Measurements from ENCODE around the gene ZFC3H1. TPM values are rescaled to one million over a fixed set of nuclear protein-coding genes. Genes with fewer than 3 reads are reported as not detected.
"Not testable (repeated sequence)": the region's sequence is repeated elsewhere in the genome, so short reads cannot be mapped to it uniquely, and the experiment has no call there.

ZFC3H1 gene, protein sequence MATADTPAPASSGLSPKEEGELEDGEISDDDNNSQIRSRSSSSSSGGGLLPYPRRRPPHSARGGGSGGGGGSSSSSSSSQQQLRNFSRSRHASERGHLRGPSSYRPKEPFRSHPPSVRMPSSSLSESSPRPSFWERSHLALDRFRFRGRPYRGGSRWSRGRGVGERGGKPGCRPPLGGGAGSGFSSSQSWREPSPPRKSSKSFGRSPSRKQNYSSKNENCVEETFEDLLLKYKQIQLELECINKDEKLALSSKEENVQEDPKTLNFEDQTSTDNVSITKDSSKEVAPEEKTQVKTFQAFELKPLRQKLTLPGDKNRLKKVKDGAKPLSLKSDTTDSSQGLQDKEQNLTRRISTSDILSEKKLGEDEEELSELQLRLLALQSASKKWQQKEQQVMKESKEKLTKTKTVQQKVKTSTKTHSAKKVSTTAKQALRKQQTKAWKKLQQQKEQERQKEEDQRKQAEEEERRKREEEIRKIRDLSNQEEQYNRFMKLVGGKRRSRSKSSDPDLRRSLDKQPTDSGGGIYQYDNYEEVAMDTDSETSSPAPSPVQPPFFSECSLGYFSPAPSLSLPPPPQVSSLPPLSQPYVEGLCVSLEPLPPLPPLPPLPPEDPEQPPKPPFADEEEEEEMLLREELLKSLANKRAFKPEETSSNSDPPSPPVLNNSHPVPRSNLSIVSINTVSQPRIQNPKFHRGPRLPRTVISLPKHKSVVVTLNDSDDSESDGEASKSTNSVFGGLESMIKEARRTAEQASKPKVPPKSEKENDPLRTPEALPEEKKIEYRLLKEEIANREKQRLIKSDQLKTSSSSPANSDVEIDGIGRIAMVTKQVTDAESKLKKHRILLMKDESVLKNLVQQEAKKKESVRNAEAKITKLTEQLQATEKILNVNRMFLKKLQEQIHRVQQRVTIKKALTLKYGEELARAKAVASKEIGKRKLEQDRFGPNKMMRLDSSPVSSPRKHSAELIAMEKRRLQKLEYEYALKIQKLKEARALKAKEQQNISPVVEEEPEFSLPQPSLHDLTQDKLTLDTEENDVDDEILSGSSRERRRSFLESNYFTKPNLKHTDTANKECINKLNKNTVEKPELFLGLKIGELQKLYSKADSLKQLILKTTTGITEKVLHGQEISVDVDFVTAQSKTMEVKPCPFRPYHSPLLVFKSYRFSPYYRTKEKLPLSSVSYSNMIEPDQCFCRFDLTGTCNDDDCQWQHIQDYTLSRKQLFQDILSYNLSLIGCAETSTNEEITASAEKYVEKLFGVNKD (N-terminal part only)
- 29.7 TPM for polyA plus RNA-seq (2013, experiment 1 of 2; ENCODE audit: insufficient read length)
- polyA plus RNA-seq (2013, experiment 2 of 2; ENCODE audit: insufficient read length), result 32.7 TPM

DNA sequence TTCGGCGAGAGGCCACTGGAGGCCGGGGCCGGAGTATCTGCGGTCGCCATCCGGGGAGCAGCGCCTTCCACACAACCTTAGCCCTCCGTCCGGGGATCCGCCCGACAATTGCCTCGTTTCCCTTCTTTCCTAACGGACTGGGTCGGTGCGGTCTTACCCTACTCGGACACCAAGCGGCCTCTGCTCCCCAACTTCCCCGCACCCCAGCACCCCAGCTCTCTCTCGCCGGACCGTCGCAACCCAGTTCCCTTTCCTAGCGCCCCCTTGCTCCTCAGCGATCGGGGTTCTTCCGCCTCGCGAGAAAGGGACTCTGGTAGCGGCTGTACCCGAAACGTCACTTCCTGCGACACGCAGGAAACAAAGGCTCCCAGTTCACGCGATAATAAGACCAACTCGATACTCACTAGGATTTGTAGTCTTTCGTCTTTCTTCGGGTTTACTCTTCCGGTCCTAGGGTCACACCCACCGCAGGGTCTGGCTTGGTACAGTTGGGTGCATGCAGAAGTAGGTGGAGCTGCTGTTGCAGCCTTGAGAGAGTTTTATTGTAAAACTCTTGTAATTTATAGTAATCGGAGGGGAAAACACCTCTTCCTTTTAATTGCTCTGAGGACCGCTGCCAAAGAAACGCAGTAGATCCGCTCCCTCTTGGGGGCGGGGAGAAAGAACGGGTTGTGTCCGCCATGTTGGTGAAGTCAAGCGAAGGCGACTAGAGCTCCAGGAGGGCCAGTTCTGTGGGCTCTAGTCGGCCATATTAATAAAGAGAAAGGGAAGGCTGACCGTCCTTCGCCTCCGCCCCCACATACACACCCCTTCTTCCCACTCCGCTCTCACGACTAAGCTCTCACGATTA, at the start of gene ZFC3H1, which contains the start of gene THAP2:
Gene ZFC3H1 (minus strand): TSS at position 288 of the 850 bp plus-strand sequence. CDS start 238 bp downstream, at position 50.
Gene THAP2 (plus strand): TSS at position 741 of the 850 bp plus-strand sequence. CDS start 209 bp downstream, outside the sequence.
- peak; percentile 100 for DNase-seq

DNA sequence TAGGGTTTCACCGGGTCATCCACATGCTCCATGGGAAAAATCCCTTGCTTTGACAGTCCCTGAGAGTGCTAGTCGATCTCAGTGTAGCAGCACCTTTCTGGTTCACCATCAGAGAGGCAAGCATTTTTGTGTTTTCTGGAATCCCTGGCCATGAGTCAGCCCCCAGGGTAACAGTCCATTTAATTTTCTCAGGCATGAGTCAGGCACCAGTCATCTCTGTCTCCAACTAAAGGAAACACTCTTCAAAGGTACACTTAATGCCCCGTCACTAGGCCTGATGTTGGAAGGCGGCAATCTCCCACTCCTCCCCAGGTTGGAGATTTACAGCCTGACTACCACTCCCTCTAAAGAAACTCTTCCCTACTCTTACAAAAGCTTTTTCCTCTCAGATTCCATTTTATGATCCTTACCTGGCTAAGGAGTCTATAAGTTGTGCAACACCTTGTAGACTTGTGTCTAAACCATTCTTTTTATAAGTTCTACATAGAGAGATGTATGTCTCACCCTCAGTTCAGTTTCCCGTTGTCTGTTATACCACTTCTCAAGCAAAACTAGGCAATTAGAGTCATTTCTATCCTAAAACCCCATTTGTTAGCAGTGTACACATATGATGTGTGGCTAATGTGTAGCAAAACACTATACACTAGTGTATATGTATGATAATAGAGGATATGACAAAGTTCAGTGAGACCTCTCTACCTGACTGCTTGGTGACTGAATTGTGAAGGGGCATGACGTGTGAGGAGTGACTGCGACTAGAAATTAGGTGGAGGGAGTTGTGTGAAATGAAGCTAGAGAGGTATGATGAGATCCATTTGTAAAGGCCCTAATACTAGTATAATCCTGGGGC, 46.9 kb upstream of the ZFC3H1 start:
- peak; percentile 88 for DNase-seq

DNA sequence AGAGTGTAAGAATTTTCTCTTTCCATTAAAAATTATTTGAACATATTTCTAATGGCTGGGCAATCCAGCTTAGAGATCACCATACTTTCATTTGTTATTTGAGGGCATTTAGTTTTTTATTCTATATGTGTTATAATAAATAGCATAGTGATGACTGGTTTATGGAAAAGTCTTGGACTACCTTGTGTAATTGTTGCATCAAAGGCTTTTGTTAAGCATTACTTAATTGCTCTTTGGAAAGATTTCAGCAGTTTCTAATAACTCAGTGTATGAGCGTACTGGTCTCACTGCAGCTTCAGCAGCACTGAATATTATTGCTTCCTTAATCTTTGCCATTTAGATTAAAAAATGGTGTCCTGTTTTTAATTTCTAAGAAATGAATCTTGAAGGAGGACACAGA, 45.0 kb upstream of the ZFC3H1 start:
- DNase-seq, result peak; percentile 40

DNA sequence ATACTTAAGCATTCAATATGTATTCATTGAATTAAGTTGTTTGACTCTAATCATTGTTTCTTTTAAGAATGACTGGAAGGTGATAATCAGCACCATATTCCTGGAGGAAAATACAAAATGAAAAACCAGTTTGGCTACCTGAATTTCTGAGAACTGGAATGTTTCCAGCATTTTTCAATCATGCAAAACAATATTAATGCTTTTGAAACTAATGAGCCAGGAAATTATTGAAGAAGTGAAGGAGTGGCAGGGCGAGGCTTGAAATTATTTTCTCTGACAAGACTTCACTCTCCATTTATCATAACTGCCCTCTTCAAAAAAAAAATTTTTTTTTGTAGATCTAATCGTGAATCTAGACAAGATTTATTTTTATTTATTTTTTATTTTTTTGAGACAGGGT, 41.3 kb upstream of the ZFC3H1 start:
- DNase-seq, result no peak

DNA sequence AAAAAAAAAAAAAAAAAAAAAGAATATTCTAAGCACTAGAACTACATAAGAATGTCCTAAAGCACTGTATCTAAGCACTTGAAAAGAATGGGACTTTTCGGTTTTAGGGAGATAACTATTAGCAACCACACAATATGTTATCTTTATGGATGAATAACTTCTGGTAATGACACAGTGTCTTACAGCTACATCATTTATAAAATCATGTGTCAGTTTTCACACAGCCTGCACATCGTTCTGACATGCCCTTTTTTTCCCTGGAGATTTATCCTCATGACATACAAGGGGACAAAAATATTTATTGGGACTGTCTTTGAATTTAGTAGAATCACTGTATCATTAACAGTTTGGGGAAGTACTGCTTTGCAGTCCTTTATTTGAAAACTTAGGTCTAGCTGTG, 39.6 kb upstream of the ZFC3H1 start:
- no peak for DNase-seq

DNA sequence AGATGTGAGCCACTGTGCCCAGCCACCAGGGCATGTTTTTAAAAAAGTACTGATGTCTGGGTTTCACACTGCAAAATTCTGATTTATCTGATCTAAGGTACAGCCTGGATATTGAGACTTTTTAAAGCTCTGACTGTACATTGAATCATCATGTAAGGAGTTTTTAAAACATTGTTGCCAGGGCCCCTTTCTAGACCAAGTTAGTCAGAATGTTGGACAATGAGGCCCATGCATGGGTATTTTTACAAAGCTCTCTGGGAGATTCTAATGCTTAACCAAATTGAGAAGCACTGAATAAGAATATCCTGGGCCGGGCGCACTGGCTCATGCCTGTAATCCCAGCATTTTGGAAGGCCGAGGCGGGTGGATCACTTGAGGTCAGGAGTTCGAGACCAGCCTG, 38.9 kb upstream of the ZFC3H1 start:
- no peak for DNase-seq

DNA sequence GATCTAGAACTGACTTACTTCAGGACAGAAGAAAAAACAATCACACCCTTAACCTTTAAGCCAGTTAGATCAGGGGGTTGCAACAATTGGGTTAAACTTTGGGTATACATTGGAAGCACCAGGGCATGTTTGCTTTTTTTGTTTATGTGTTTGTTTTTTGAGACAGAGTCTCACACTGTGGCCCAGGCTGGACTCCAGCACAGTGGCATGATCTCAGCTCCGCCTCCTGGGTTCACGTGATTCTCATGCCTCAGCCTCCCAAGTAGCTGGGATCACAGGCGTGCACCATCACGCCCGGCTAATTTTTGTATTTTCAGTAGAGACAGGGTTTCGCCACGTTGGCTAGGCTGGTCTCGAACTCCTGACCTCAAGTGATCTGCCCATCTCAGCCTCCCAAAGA, 38.5 kb upstream of the ZFC3H1 start:
- not testable (repeated sequence) for DNase-seq

DNA sequence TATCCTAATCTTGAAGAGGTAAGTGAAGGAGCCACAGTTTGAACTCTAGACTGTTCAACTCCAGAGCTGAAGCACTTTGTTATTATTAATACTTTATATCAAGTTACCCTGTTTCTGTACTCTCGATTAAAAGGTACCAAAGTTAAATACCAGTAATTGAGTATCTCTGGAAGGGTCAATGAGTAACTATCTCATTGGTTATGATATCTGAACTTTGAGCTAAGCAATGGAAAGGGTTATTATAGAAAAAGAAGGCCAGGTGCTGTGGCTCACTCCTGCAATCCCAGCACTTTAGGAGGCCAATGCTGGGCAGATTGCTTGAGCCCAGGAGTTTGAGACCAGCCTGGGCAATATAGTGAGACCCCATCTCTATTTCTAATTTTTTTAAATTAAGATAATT, 32.1 kb upstream of the ZFC3H1 start:
- DNase-seq, result no peak

DNA sequence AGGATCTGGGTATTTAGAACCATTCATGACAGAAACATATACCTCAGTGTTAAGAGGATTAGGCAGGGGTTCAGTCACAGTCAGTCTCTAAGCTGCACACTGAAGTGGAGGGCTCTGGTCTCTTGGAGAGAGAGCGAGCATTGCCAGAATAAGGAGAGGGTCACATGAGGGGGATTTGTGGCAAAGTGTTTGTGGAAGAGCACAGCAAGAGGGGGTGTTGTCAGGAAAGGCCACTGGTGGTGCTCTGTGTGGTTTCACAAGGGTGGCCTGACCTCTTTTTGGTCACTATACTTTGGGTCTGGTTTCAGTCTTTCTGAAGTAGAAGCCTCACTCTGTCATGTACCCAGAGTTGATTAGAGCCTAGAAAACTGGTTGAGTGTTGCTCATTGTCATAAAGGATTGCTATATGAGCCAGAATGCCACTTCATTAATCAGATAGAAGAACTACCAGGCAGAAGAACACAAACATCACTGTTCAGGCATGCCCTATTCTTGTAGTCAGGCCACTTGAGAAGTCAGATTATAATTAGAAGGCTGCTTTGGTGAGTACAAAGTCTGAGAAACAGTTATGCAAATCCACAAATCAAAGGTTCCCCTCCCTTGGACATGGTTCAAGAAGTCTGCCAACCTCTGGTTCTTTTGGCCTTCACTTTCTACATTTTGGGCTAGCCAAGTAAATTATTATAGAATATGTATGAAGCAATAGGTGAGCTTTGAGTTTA, 30.6 kb upstream of the ZFC3H1 start:
- DNase-seq, result no peak

DNA sequence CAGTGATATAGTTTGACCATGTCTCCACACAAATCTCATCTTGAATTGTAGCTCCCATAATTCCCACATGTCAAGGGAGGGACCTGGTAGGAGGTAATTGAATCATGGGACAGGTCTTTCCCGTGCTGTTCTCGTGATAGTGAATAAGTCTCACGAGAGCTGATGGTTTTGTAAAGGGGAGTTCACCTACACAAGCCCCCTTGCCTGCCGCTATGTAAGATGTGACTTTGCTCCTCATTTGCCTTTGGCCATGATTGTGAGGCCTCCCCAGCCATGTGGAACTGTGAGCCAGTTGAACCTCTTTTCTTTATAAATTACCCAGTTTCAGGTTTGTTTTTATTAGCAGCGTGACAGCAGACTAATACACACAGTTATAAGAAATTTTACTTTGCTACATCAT, 30.0 kb upstream of the ZFC3H1 start:
- not testable (repeated sequence) for DNase-seq

DNA sequence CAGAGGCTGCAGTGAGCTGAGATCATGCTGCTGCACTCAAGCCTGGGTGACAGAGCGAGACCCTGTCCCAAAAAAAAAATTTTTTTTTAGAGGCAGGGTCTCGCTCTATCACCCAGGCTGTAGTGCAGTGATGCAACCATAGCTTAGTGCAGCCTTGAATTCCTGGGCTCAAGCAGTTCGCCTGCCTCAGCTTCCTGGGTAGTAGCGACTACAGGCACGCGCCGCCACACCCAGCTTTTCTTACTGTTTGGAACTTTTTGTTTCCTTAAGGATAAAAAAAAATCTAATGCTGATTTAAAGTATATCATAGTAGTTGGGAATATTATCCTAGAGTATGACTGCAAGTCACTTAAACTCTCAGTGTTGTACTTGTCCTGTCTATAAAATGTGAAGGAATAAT, 29.5 kb upstream of the ZFC3H1 start:
- no peak for DNase-seq

DNA sequence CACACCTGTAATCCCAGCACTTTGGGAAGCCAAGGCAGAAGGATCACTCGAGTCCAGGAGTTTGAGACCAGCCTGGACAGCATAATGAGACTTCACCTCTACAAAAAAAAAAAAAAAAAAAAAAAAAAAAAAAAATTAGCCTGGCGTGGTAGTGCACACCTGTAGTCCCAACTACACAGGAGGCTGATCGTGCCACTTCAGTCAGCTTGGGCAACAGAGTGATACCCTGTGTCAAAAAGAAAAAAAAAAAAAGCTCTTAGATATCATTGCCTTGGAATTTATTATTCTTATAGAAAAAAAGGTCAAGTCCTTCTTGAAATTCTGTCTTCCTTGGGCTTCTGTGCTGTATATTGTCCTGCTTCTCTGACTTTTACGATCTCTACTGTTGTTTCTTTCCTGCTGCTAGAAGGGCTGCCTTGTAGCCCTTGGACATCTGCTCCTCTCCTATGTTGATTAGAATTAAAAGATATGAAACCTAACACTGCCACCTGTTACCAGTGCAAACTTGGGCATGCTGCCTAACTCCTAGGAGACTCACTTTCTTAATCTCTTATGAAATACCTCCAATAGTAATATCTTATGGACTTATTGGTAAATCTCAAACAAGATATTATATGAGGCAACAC, 28.0 kb upstream of the ZFC3H1 start:
- DNase-seq, result no peak

DNA sequence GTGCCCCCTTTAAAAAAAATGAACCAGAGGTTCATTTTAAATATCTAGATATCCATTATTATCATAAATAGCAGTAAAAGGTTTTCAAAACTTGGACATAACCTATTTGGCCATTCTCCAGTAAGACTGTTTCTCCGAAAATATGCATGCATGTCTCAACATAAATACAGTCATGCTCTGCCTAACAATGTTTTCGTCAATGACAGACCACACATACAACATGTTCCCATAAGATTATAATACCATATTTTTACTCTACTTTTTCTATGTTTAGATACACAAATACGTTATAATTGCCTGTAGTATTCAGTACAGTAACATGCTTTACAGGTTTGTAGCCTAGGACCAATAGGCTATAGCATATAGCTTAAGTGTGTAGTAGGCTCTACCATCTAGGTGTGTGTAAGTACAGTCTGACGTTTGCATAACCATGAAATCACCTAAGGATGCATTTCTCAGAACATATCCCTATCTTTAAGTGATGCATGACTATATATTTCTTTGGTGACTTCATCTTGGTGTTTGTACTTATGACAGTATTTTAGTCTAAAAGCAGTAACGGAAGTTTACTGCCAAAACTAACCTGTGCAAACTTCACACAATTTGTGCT, 25.4 kb upstream of the ZFC3H1 start:
- DNase-seq, result no peak

DNA sequence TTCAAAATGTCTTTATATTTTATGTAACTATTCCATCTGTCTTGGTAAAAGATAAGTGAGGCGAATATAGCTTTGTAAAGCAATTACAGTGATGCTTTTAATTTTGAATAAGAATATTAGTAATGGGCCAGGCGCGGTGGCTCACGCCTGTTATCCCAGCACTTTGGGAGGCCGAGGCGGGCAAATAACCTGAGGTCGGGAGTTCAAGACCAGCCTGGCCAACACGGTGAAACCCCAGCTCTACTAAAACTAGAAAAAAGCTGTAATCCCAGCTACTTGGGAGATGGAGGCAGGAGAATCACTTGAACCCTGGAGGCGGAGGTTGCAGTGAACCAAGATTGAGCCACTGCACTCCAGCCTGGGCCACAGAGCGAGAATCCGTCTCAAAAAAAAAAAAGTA, 23.5 kb upstream of the ZFC3H1 start:
- DNase-seq, result not testable (repeated sequence)

DNA sequence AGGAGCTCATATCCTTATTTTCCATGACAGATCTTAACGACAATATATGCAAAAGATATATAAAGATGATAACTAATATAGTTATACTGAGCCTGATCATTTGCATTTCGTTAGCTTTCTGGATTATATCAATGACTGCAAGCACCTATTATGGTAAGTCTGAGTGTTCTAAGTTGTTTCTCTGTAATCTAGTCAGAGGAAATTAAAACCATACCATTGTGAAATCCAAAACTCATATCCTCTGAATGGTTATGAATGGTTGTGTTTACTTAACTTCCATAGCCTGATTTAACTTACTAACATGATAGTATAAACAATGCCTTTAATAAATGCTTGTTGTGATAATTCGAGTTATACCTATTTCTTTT, 23.0 kb upstream of the ZFC3H1 start:
- DNase-seq, result no peak

DNA sequence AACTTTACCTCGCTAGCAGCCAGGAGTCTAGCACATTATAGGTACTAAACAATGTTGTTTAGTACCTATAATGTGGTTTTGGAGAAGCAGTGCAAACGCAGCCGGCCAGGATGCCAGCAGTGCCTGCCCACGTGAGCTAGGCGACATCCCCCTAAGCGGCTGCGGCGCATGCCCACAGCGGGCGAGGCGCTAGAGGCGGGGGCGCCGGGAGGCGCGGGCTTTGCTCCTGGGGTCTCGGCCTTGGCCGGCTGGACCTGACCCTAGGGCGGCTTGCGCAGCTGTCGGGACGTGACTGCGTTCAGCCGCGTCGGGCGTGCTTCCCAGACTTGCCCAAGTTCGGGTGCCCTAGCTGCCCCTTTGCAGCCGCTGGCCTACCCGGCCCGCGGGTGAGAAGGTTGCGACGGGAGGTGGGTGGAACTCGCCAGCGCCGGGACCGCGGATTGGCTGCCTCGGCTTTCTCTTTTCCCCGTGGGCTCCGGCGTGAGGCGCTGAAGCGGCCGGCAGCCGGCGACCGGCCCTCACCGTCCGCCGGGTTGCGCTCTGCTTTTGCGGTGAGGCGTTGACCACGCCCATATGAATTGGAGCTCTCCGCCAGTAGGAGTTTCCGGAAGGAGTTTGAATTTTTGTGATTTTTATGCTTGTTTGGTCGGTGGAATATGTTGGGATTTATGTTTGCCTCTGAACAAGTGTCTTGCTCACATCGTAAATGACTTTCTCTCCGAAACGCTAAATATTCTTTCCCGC, 22.4 kb upstream of the ZFC3H1 start, which contains the start of gene TMEM19:
Gene TMEM19 (plus strand): TSS at position 169 of the 744 bp plus-strand sequence. CDS start 599 bp downstream, outside the sequence.
- DNase-seq, result peak; percentile 89

DNA sequence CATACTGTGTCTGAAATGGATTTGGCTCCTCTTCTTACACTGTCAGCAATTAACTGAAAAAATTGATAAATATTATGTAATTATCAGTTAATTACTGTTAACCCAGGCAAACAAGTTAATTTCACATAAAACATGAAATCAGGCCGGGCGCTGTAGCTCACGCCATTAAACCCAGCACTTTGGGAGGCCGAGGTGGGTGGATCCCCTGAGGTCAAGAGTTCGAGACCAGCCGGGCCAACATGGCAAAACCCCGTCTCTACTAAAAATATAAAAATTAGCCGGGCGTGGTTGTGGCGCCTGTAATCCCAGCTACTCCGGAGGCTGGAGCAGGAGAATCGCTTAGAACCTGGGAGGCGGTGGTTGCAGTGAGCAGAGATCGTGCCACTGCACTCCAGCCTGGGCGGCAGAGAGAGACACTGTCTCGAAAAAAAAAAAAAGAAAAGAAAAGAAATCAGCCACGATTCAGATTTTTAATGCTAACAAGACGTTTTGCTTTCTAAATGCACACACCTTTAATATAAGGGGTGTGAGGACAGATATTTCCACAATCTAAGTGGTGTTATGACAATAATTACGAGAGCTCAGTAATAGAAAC, 21.8 kb upstream of the ZFC3H1 start:
- no peak for DNase-seq

DNA sequence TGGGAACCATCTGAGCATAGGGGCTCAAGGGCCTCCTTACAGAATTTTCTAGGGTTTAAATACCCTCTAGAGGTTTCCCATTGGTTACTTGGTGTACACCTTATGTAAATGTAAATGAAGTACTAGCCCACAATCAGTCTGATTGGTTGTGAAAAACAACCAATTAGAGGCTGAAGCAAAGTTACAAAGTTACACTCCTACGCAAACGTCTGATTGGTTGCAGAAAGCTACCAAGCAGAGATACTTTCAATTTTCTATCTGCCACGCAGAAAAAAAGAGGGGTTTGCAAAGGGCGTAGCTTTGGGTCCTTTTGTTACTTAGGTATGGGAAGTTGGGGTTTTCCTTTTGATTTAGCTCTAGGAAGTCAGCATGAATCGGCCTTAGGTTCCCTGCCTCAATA, 20.4 kb upstream of the ZFC3H1 start:
- DNase-seq, result no peak
